ENCODE data around the gene FGF14.

GRCh38 chr13:101967216-101967615 lies 434.6 kb downstream of the FGF14 start:
- no peak for TF ChIP-seq CTCF (IDR thresholded peaks at IDR 0.05; ENCODE audit: insufficient read depth, low read length, poor library complexity, severe bottlenecking)
- no peak for TF ChIP-seq EZH2phosphoT487 (conservative IDR thresholded peaks at IDR 0.05; ENCODE audit: low read length)
